Measurements from ENCODE around the gene ALX3. TPM values are rescaled to one million over a fixed set of nuclear protein-coding genes. Genes with fewer than 3 reads are reported as not detected.
A peak's percentile ranks its signal among the peaks of the same experiment; 100 is the strongest.

ALX3 gene
- total RNA-seq, 4 donors from 2014 or later: not detected

GRCh38 chr1:110107867-110108469 is 37.5 kb upstream of the ALX3 start:
- peaks cover 6% of the 10 kb centered on the region for H3K27me3 ChIP-seq
- H3K36me3 ChIP-seq: no peaks in the 10 kb centered on the region
- intact Hi-C loops (cut with DNase I; ENCODE audit: low total_unique reads) (loop anchor here (5.0 kb wide), 1 partner anchor 56 kb away; no protein-coding TSS in a partner anchor), in situ Hi-C loops (cut with MboI; ENCODE audit: low pct_ligation_motif_present in 1 of 4, low pct_unique_long_range_greater_than_20kb in 1 of 4, low sequenced_read_pairs in 3 of 4) (loop anchor here in 1 of 4 donors (5.0 kb wide), 1 partner anchor 56 kb away; no protein-coding TSS in a partner anchor)
- no peaks in the 10 kb centered on the region for H3K9me3 ChIP-seq
- no peaks in the 10 kb centered on the region for H3K4me1 ChIP-seq
- no peak overlapping the region for H3K27ac ChIP-seq
- DNase-seq: no peak
- TF ChIP-seq POLR2A (IDR thresholded peaks at IDR 0.05) (no peak), POLR2AphosphoS5 (IDR thresholded peaks at IDR 0.05) (no peak), EP300 (IDR thresholded peaks at IDR 0.05; ENCODE audit: low read depth) (no peak), CTCF (IDR thresholded peaks at IDR 0.05) (no peak)
- H3K4me3 ChIP-seq: no peak overlapping the region
- 58 to 65% methylated on average over 4 to 7 of the region's 7 CpGs for WGBS, 2 donors (ENCODE audit: low coverage in 1 of 2)

GRCh38 chr1:110106013-110106941 is 35.8 kb upstream of the ALX3 start:
- Histone ChIP-seq H3K9me3 (no peaks in the 10 kb centered on the region), H3K27ac (no peak overlapping the region), H3K4me1 (no peaks in the 10 kb centered on the region), H3K4me3 (no peak overlapping the region), H3K36me3 (no peaks in the 10 kb centered on the region), H3K27me3 (no peaks in the 10 kb centered on the region)
- WGBS, 2 donors (ENCODE audit: low coverage in 1 of 2): 18% methylated on average over 8 of the region's 8 CpGs; no CpG with 5 or more reads in 1 of the 2 donors
- no peak for TF ChIP-seq EP300 (IDR thresholded peaks at IDR 0.05; ENCODE audit: low read depth)
- TF ChIP-seq CTCF (IDR thresholded peaks at IDR 0.05): peak; percentile 88 to 92 (median 89)
- in situ Hi-C loops (cut with MboI; ENCODE audit: low pct_ligation_motif_present in 1 of 4, low pct_unique_long_range_greater_than_20kb in 1 of 4, low sequenced_read_pairs in 3 of 4): loop anchor here in 1 of 4 donors (5.0 kb wide), 1 partner anchor 54 kb away; no protein-coding TSS in a partner anchor
- intact Hi-C loops (cut with DNase I; ENCODE audit: low total_unique reads): loop anchor here (5.0 kb wide), 1 partner anchor 54 kb away; no protein-coding TSS in a partner anchor
- peak; percentile 67 for DNase-seq

DNA sequence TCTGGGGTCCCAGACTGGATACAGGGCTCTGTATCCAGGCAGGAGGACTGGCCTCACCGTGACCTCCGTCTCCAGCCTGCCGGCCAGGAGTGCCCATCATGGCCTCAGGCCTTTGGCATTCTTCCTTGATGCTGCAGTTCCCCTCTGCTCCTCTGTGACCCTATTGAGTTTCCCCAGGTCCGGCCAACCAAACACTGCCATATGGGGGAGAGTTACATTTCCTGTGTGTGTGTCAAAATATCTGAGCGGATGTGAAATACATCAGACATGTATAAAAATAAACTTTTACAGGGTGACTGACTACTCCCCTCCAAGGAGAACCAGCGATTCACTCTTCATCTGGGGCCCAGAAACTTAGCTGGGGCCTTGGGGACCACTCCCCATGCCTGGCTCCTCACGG is 31.6 kb upstream of the ALX3 start:
- in situ Hi-C loops (cut with MboI; ENCODE audit: low pct_ligation_motif_present in 1 of 4, low pct_unique_long_range_greater_than_20kb in 1 of 4, low sequenced_read_pairs in 3 of 4) (no loop called here), intact Hi-C loops (cut with DNase I; ENCODE audit: low total_unique reads) (no loop called here)
- TF ChIP-seq POLR2A (IDR thresholded peaks at IDR 0.05) (no peak), CTCF (IDR thresholded peaks at IDR 0.05) (no peak)
- Histone ChIP-seq H3K4me1 (no peaks in the 10 kb centered on the region), H3K9me3 (no peaks in the 10 kb centered on the region), H3K36me3 (no peaks in the 10 kb centered on the region), H3K4me3 (no peak overlapping the region), H3K27me3 (no peaks in the 10 kb centered on the region), H3K27ac (no peak overlapping the region)
- DNase-seq: no peak
- WGBS, 2 donors (ENCODE audit: low coverage in 1 of 2): 63% methylated on average over 7 of the region's 7 CpGs; no CpG with 5 or more reads in 1 of the 2 donors

GRCh38 chr1:110100335-110100734 is 29.9 kb upstream of the ALX3 start:
- 47% methylated on average over 2 of the region's 2 CpGs; no CpG with 5 or more reads in 1 of the 2 donors for WGBS, 2 donors (ENCODE audit: low coverage in 1 of 2)
- H3K27me3 ChIP-seq: peaks cover 6% of the 10 kb centered on the region
- in situ Hi-C loops (cut with MboI; ENCODE audit: low pct_ligation_motif_present in 1 of 4, low pct_unique_long_range_greater_than_20kb in 1 of 4, low sequenced_read_pairs in 3 of 4) (no loop called here), intact Hi-C loops (cut with DNase I; ENCODE audit: low total_unique reads) (no loop called here)
- H3K4me1 ChIP-seq: no peaks in the 10 kb centered on the region
- H3K36me3 ChIP-seq: no peaks in the 10 kb centered on the region
- TF ChIP-seq CTCF (IDR thresholded peaks at IDR 0.05) (no peak), POLR2A (IDR thresholded peaks at IDR 0.05) (no peak), EP300 (IDR thresholded peaks at IDR 0.05; ENCODE audit: low read depth) (no peak), POLR2AphosphoS5 (IDR thresholded peaks at IDR 0.05) (no peak)
- no peak overlapping the region for H3K27ac ChIP-seq
- DNase-seq: no peak
- no peaks in the 10 kb centered on the region for H3K9me3 ChIP-seq
- H3K4me3 ChIP-seq: no peak overlapping the region

All from transverse colon (tissue), 4 donors.